GM19395 (cell line): Measurements from ENCODE around the gene WAPL.
"Not testable (repeated sequence)": the region's sequence is repeated elsewhere in the genome, so short reads cannot be mapped to it uniquely, and the experiment has no call there.

Experiments used
- ATAC-seq: cut with Tn5 transposase; IDR thresholded peaks from one replicate; pipeline ENCODE4 v1.9.1; 2021; ENCODE audit warnings: mild to moderate bottlenecking, moderate library complexity; ENCODE audit not compliant: unreplicated experiment

The WAPL gene

GRCh38 chr10:86521678-86522509, at the start of gene WAPL:
Gene WAPL, minus strand, starts transcription at chr10:86521792. Its CDS starts 3,723 bp downstream, at chr10:86518069.
- ATAC-seq = peak; percentile 94

- no peak for ATAC-seq
Measured at GRCh38 chr10:86569335-86569734, 47.7 kb upstream of the WAPL start.

GRCh38 chr10:86566518-86566917, 44.9 kb upstream of the WAPL start:
- ATAC-seq = not testable (repeated sequence)

- ATAC-seq = not testable (repeated sequence)
Measured at GRCh38 chr10:86563338-86563737, 41.7 kb upstream of the WAPL start.

- not testable (repeated sequence) for ATAC-seq
Measured at GRCh38 chr10:86558695-86559094, 37.1 kb upstream of the WAPL start.

GRCh38 chr10:86556933-86557649, 35.5 kb upstream of the WAPL start:
- no peak for ATAC-seq

GRCh38 chr10:86556532-86556931, 34.9 kb upstream of the WAPL start:
- ATAC-seq = no peak

GRCh38 chr10:86553639-86554038, 32.0 kb upstream of the WAPL start:
- no peak for ATAC-seq

GRCh38 chr10:86553213-86553612, 31.6 kb upstream of the WAPL start:
- ATAC-seq = no peak

GRCh38 chr10:86547296-86547695, 25.7 kb upstream of the WAPL start:
- no peak for ATAC-seq

GRCh38 chr10:86545101-86545500, 23.5 kb upstream of the WAPL start:
- no peak for ATAC-seq

- ATAC-seq = no peak
Measured at GRCh38 chr10:86540016-86540415, 18.4 kb upstream of the WAPL start.

GRCh38 chr10:86538547-86538946, 17.0 kb upstream of the WAPL start:
- ATAC-seq = no peak

GRCh38 chr10:86538040-86538439, 16.4 kb upstream of the WAPL start:
- not testable (repeated sequence) for ATAC-seq

- no peak for ATAC-seq
Measured at GRCh38 chr10:86536294-86536861, 14.8 kb upstream of the WAPL start.

- ATAC-seq = peak; percentile 46
Measured at GRCh38 chr10:86535132-86535882, 13.7 kb upstream of the WAPL start.

- ATAC-seq = no peak
Measured at GRCh38 chr10:86533328-86533727, 11.7 kb upstream of the WAPL start.

- ATAC-seq = not testable (repeated sequence)
Measured at GRCh38 chr10:86528736-86529135, 7.1 kb upstream of the WAPL start.

- ATAC-seq = no peak
Measured at GRCh38 chr10:86526606-86527005, 5.0 kb upstream of the WAPL start.

- not testable (repeated sequence) for ATAC-seq
Measured at GRCh38 chr10:86525713-86526112, 4.1 kb upstream of the WAPL start.
